Umbilical cord (tissue), 2 donors: ENCODE data around the gene TMEM260. TPM values are rescaled to one million over a fixed set of nuclear protein-coding genes. Genes with fewer than 3 reads are reported as not detected.
"Not testable (repeated sequence)": the region's sequence is repeated elsewhere in the genome, so short reads cannot be mapped to it uniquely, and the experiment has no call there.

Source experiments
- DNase-seq: peaks from one replicate; pipeline ENCODE4 v3.0.0-alpha.2; 2015; ENCODE audit warnings: low spot score
- total RNA-seq: library from RNA; depleted of rRNA; stranded (reverse); fragments of >200 nt; gene quantifications from one replicate; pipeline ENCODE4 v1.2.3, GENCODE V29; 2014; ENCODE audit warnings: low replicate concordance; ENCODE audit not compliant: insufficient read depth

Gene TMEM260
- total RNA-seq, 1 donor from 2014 or later, result 31.1 TPM

- no peak for DNase-seq
Measured at GRCh38 chr14:56598519-56598918, 18.9 kb downstream of the TMEM260 start.

- DNase-seq, result peak; percentile 21
Measured at GRCh38 chr14:56603648-56604047, 24.1 kb downstream of the TMEM260 start.

- DNase-seq, result no peak
Measured at GRCh38 chr14:56608689-56609088, 29.1 kb downstream of the TMEM260 start.

- not testable (repeated sequence) for DNase-seq
Measured at GRCh38 chr14:56611663-56612062, 32.1 kb downstream of the TMEM260 start.

- no peak for DNase-seq
Measured at GRCh38 chr14:56617084-56617483, 37.5 kb downstream of the TMEM260 start.

- DNase-seq, result no peak
Measured at GRCh38 chr14:56630707-56631106, 51.1 kb downstream of the TMEM260 start.

- no peak for DNase-seq
Measured at GRCh38 chr14:56632195-56632594, 52.6 kb downstream of the TMEM260 start.

- no peak for DNase-seq
Measured at GRCh38 chr14:56633544-56633943, 53.9 kb downstream of the TMEM260 start.

- no peak for DNase-seq
Measured at GRCh38 chr14:56635041-56635440, 55.4 kb downstream of the TMEM260 start.

- DNase-seq, result no peak
Measured at GRCh38 chr14:56647493-56647892, 67.9 kb downstream of the TMEM260 start.

DNA sequence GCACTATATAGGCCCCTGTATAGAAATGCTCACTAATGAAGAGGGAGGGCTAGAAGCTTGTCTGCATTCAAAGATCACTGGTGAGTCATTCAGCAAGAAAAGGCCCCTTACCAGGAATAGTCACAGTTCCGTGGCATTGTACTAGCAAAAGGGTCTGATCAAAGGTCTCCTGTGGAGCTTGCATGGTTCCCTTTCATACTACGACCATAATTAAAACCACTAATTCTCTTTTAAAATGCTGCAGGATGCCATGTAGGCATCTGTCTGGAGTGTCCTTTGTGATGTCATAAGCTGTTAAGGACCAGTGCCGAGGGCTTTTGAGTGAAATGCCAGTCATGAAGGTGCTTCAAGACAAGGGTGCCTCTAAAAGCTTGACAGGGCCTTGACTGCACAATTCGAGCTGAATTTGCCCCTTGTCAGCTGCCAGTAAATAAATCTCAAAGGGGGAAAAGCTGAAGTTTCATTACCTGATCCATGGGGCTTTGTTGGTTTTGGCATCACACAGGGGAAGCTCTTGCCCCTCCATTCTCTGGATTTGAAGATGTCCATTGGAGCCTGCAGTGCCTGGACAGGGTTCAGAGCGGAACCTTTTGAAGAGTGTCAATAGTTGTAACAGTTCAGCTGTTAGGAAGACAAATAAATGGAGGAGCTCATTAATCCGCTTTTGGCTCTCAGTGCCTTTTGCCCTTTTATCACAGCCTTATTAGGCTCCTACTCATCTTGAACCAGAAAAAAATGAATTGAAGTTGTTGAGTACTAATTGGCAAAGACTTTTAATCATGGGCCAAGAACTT lies 69.1 kb downstream of the TMEM260 start:
- DNase-seq, result no peak

- no peak for DNase-seq
Measured at GRCh38 chr14:56649382-56649781, 69.8 kb downstream of the TMEM260 start.

- no peak for DNase-seq
Measured at GRCh38 chr14:56650048-56650447, 70.5 kb downstream of the TMEM260 start.

DNA sequence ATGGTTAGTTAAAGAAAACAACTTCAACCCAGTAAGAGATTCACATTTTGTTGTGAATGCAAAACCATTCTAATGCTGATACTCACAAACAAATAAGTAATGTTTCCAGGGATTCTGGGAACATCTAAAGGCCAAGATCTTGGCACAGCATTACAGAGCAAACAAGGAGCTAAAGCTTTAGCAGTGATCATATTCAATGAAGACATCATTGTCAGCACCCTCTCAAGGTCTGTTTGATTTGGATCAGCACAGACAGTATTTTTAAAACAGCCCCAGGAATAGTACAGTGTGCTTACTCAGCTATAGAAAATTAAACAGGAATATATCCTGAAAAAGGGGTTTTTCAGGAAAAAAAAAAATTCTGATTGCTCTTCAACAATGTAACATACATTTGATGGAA lies 71.4 kb downstream of the TMEM260 start:
- DNase-seq, result no peak

GRCh38 chr14:56657604-56658003 lies 78.0 kb downstream of the TMEM260 start:
- DNase-seq, result no peak

DNA sequence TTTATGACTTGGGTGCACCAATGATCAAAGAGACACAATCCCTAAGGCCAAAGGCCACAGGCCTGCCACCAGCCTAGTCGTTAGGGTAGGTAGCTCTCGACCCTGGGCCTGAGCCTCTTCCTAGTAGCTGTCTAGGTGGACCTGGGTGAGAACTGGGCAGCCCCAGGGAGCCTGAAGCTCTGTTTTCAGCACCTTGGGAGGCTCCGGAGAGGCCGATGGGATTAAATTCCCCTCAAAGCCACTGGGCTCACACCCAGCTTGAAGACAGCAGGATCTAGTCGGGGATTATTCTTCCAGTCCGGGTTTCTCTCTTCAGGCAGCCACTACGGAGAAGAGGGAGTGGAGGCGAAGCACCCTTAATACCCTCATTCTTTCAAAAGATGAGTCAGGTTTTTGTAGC lies 79.8 kb downstream of the TMEM260 start:
- DNase-seq, result no peak

GRCh38 chr14:56659964-56660551 lies 80.5 kb downstream of the TMEM260 start:
- DNase-seq, result peak; percentile 29

- no peak for DNase-seq
Measured at GRCh38 chr14:56660677-56661389, 81.2 kb downstream of the TMEM260 start.

GRCh38 chr14:56661478-56661877 lies 81.9 kb downstream of the TMEM260 start:
- no peak for DNase-seq

DNA sequence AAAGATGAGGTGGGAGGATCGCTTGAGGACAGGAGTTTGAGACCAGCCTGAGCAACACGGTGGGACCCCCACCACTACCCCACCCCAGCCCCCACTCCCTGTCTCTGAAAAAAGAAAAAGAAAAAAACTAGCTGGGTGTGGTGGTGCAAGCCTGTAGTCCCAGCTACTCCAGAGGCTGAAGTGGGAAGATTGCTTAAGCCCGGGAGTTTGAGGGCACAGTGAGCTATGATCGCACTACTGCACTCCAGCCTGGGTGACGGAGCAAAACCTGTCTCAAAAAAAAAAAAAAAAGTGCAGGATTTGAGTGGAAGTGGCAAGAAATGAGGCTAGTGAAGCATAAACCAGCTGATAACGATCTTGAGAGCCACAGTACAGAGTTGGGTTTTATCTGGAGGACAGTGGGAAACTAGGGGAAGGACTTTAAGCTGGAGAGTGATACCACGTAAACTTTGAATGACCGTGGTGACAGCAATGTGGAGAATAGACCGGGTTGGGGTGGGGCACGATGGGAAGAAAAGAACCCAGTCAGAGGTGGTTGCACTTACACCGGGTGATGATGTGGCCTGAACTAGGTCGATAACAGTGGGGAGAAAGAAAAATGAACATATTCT lies 85.3 kb downstream of the TMEM260 start:
- DNase-seq, result no peak

DNA sequence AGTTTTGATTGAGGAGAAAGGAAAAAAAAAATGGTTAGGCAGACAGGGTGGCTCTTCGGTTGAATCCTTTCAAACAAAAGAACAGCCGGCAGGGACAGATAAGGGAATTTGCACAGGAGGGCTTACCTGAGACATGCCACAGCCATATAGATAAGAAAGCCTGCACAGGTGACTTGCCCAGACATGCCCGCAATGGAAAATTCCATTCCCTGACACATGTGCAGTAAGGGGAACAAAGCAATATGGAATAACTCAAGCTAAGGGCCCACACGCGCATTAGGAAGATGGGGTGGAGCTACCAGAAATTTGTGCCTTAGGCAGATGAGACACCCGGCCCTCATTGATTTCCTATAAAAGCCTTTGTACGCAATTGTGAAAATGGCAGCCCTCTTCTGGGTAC lies 86.7 kb downstream of the TMEM260 start:
- no peak for DNase-seq

GRCh38 chr14:56666716-56667115 lies 87.1 kb downstream of the TMEM260 start:
- no peak for DNase-seq
